ENCODE data around the gene CCDC74A.
"Not testable (repeated sequence)": the region's sequence is repeated elsewhere in the genome, so short reads cannot be mapped to it uniquely, and the experiment has no call there.

The CCDC74A gene

DNA sequence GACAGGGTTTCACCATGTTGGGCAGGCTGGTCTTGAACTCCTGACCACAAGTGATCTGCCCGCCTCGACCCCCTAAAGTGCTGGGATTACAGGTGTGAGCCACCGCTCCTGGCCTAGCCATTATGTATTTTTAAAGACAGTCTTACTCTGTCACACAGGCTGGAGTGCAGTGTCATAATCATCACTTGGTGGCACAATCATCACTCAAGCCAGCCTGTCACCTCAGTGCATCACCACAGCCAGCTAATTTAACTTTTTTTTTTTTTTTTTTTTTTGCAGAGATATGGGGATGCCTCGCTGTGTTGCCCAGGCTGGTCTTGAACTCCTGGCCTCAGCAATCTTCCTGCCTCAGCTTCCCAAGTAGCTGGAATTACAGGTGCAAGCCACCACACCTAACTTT, 24.1 kb upstream of the CCDC74A start:
- DNase-seq (ENCODE audit: low read depth), result not testable (repeated sequence)

DNA sequence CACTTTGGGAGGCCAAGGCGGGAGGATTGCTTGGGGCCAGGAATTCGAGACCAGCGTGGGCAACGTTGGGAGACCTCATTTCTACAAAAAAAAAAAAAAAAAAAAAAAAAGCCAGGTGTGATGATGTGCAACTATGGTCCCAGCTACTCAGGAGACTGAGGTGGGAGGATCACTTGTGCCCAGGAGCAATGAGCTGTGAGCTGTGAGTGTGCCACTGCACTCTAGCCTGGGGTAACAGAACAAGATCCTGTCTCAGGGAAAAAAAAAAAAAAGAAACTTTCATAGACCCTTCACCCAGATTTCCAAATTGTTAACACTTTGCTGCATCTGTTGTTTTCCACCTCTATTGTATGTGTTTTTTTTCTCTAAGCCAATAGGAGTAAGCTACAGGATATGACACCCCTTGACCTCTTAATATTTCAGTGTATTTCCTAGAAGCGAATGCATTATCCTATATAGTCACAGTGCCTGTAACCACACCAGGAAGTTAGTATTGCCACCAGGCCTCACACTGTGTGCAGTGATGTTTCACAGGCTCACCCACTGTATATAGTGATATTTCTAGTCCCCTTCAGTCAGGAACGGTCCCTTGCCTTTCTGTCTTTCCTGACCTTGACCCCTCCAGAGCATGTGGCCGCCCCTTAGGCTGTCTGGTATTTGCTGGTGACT, 23.5 kb upstream of the CCDC74A start:
- DNase-seq (ENCODE audit: low read depth), result not testable (repeated sequence)

DNA sequence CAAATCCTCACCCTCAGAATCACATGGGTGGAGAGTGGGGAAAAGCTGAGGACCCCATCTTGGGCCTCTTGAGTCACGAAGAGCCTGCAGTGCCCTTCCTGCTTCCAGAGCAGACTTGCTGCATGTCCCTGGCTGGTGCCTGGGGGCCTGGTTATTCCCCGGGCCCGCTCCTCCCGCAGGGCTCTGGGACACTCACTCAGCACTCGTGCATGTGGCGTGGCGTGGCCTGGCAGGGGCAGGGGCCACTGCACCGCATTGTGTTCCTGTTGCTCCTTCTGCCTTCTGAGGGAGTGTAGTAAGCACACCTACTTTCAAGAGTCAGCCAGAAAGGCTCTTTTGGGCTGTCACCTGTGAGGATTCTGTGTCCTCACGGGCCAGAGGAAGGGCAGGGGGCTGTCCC, 18.1 kb upstream of the CCDC74A start:
- no peak for DNase-seq (ENCODE audit: low read depth)

DNA sequence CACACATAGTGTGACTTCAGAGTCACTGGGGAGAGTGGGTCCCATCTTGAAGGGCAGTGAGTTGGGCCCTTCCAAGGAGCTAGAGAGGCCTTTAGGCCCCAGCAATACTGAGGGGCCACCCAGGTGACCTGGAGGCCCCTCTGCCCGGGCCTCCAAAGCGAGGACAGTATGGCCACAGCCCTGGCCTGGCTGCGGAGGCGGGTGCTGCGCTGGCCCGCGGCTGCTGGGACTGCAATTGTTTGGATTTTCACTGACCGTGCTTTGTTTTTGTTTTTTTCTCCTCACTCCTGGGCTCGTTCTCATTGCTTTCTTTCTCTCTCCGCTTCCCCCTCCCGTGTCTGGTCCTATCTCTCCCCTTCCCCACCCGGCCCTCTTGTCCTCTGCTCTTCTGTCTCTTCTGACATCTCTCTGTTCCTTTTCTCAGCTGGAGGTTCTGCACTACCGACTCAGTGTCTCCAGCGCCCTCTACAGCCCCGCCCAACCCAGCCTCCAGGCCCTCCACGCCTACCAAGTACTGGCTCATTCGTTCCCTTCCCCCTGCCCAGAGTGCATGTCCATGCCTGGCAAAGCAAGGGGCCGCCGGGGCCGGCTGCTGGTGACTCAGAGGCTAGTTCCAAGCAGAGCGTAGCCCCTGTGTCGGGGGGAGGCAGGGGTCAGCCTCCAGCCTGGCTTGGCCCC, 16.3 kb upstream of the CCDC74A start:
- not testable (repeated sequence) for DNase-seq (ENCODE audit: low read depth)

DNA sequence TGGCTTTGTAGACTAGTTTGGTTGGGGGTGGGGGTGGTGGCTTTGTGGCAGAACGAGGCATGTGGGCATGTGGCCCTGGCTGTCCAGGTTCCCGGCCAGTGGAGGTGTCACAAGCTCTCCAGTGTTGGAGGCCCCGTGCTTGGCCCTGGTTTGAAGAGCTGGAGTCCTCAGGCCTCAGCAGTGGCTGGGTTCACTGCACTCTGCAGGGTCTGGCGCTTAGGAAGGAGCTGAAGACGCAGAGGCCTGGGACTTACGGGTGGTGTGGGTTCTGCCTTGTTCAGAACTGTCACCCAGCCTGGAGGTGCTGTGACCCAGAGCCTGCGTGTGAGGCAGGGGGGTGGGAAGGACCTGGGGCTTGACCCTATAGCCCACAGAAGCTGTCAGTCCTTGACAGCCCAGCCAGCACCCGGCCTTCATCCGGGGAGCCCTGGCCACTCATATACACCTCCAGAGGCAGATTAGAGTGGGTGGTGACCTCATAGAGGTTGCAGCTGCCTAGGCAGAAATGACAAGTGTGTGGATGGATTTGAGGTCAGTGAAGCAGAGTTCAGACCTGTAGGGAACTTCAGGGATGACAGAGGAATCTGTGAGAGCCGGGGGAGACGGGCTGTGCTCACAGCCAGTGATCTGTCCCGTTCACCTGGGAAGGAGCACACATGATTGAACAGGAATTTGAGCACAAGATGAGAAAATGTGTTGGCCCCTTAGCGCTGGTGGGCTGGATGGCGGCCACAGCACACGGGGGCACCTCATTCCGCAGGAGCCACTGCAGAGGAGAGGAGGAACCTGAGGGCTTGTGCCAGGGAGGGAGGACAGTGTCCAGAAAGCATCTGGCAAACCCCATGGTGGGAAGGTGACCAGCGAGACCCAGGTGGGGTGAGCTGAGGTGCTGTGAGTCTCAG, 15.5 kb upstream of the CCDC74A start:
- not testable (repeated sequence) for DNase-seq (ENCODE audit: low read depth)

DNA sequence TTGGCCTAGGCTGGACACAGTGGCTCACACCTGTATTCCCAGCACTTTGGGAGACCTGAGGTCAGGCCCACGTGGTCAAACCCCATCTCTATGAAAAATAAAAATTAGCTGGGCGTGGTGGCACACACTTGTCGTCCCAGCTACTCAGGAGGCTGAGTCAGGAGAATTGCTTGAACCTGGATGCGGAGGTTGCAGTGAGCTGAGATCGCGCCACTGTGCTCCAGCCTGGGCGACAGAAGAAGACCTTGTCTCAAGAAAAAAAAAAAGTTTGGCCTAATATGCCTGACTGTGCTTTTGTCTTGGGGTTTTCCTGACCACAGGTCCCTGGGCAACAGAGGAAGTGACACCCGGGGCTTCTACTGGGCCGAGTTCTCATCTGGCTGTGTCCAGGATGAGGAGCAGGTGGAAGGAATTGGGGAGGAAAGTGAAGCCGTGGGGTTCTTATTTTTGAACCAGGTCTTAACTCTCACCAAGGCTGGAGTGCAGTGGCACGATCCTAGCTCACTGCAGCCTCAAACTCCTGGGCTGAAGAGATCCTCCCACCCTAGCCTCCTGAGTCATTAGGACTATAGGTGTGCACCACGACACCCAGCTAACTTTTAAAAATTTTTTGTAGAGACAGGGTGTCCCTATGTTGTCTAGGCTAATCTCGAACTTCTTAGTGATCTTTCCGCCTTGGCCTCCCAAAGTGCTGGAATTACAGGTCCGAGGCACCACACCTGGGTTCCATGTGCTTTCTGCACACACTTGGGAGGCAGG, 13.1 kb upstream of the CCDC74A start:
- DNase-seq (ENCODE audit: low read depth), result not testable (repeated sequence)

DNA sequence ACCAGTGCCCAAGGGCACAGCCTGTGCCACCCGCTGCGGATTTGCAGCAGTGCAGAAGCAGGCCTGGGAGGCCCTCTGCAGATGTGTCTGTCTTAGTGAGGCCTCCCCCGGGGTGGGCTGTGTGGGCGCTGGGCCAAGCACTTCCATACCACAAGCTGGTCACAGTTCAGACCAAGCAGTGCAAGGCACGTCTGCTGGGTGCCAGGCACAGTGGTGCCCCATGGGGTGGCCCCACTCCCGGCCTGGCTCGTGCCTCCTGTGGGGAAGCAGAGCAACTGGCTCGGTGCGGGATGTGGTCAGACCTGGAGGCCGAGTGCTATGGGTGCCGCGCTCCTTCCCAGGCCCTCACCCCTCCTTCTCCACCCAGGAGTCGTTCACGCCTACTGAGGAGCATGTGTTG, 12.5 kb upstream of the CCDC74A start:
- DNase-seq (ENCODE audit: low read depth), result not testable (repeated sequence)

DNA sequence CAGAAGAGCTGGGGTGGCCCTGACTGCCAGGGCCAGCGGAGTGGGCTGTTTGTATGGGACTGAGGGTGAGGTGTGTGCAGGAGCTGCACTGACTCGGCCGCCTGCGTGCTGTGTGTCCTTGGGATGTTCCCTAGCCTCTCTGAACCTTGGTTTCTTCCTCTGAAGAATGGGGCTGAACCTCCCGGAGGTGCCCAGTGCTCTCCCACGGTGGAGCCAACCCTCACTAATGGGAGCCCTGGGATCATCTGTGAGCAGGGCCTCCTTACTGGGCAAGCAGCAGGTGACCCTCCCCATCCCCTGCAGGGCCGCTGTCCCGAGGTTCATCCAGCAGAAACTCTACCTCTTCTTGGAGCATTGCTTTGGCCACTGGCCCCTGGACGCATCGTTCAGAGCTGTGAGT, 11.7 kb upstream of the CCDC74A start:
- no peak for DNase-seq (ENCODE audit: low read depth)

DNA sequence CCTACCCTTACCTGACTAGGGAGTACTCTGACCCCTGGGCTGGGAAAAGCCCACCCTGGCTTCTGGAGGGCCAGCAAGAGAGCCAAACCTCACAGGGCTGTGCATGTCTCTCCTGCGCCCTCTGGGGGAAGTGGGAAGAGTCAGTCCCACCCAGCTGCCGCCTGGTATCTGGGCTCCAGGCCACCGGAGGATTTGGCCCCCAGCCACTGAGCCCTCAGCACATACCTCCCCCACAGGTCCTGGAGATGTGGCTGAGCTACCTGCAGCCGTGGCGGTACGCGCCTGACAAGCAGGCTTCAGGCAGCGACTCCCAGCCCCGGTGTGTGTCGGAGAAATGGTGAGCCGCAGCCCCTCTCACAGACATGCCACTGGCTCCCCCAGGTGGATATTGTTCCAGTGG, 11.1 kb upstream of the CCDC74A start:
- DNase-seq (ENCODE audit: low read depth), result not testable (repeated sequence)

DNA sequence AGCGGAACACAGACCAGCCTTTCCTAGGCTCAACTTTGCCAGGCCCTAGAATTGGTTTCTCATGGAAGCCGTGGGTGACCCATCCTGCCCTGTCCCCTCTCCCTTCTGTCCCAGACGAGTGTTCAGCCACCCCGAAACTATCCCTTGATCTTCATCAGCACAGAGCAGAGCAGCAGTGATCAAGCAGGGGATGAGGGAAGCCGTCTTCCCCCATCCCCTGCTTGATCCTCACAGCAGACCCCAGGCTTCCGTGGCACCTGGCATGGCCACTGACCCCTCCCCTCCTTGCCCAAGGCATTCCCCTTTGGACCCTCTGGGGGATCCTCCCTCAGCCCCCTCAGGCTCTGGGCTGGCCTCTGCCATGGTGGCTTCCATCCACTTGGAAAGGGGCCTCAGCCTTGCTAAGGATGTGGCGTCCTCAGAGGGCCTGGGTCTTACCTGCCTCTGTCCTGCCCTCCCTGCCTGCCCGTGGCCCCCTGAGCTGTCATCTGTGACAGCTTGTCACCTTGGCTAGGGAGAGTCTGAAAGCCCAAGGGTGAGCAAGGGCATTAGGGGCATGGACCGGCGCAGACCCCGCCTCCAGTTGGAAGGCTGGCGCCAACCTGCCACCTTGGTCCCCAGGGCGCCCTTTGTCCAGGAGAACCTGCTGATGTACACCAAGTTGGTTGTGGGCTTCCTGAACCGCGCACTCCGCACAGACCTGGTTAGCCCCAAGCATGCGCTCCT, 10.4 kb upstream of the CCDC74A start:
- DNase-seq (ENCODE audit: low read depth), result no peak

DNA sequence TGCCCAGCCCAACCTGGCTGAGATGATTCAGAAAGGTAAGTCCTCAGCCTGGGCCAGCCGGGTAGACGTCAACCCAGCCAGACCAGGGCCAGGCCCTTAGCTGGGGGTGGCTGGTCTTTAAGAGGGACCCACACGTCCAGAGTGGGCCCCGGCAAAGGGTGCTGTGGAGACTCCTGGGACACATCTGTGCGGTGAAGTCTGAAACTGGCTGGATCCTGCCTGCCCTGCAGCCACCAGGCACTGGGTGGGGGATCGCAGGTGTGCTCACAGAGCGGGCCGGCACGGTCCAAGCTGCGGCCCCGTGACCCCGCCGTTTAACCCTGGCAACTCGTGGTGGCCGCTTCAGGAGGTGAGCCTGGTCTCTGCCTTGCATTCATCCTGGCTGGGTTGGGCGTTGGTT, 9.8 kb upstream of the CCDC74A start:
- DNase-seq (ENCODE audit: low read depth), result not testable (repeated sequence)

DNA sequence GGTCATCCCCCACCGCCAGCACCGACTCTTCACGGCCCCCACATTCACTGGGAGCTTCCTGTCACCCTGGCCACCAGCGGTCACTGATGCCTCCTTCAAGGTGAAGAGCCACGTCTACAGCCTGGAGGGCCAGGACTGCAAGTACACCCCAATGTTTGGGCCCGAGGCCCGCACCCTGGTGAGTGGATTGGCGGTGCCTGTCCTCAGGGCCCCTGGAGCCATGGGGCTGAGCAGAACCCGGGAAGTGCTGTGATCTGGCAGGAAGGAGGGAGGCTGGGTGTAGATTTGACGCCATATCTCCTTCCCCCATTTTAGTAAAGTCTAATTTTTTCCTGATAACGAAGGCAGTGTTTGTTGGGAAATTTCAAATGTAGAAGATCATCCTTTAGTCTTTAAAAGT, 9.2 kb upstream of the CCDC74A start:
- DNase-seq (ENCODE audit: low read depth), result not testable (repeated sequence)

DNA sequence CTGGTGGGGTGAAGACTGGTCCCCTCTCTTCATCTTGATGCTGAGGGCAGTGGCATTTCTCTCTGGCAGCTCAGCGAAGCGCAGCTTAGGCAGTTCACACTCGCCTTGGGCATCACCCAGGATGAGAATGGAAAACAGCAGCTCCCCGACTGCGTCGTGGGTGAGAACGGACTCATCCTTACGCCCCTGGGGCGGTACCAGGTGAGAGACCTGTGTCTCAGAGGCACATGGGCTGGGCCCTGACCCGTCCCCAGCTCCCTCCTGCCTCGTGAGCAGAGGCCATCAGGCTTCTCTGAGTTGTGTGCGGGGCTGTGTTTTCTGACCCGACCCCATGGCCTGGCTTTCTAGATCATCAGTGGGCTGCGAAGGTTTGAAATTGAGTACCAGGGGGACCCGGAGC, 8.2 kb upstream of the CCDC74A start:
- no peak for DNase-seq (ENCODE audit: low read depth)

DNA sequence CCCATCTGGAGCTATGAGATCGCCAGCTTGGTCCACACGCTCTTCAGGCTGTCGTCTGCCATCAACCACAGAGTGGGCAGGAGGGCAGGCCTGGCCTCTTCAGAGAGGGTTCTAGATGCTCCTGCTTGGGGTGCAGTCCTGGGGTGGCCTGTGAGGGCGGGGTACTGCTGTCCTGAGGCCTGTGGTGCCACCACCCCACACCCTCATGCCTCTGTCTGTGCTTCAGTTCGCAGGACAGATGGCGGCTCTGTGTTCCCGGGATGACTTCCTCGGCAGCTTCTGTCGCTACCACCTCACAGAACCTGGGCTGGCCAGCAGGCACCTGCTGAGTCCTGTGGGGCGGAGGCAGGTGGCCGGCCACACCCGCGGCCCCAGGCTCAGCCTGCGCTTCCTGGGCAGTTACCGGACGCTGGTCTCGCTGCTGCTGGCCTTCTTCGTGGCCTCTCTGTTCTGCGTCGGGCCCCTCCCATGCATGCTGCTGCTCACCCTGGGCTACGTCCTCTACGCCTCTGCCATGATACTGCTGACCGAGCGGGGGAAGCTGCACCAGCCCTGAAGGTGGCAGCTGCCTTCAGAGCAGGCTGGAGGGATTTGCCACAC, 7.7 kb upstream of the CCDC74A start:
- DNase-seq (ENCODE audit: low read depth), result not testable (repeated sequence)

DNA sequence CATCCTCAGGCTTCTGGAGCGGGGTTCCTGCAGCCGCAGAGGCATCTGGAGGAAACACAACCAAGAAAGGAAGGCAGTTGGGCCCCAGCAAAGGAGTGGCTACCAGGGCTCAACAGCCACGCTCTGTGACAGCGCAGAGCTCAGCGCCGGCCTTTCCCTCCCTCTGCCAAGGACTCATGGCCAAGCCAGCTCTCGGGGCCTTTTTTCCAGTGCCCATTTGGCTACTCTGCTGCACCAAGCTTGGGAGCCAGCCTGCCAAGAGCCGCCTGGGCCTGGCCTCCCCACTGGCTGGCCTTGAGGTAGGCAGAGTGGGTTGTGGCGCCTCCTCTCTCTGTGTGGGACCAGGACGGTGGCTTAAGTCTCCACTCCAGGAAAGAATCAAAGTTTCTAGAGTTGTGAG, 7.2 kb upstream of the CCDC74A start:
- no peak for DNase-seq (ENCODE audit: low read depth)

DNA sequence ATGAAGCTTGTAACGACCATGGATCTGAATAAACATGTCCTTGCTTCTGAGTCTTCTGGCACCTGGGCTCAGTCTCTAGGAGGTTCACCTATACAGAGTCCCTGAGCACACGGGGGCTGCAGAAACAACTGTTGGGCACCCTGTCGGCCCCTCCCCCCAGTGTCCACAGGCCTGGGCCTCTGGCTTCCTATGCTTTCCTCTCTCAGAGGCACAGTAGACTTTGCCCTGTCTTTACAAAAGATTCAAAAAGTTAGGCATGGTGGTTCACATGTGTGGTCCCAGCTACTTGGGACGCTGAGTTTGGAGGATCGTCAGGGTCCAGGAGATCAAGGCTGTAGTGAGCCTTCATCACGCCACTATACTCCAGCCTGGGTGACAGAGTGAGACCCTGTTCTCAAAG, 6.2 kb upstream of the CCDC74A start:
- DNase-seq (ENCODE audit: low read depth), result not testable (repeated sequence)

DNA sequence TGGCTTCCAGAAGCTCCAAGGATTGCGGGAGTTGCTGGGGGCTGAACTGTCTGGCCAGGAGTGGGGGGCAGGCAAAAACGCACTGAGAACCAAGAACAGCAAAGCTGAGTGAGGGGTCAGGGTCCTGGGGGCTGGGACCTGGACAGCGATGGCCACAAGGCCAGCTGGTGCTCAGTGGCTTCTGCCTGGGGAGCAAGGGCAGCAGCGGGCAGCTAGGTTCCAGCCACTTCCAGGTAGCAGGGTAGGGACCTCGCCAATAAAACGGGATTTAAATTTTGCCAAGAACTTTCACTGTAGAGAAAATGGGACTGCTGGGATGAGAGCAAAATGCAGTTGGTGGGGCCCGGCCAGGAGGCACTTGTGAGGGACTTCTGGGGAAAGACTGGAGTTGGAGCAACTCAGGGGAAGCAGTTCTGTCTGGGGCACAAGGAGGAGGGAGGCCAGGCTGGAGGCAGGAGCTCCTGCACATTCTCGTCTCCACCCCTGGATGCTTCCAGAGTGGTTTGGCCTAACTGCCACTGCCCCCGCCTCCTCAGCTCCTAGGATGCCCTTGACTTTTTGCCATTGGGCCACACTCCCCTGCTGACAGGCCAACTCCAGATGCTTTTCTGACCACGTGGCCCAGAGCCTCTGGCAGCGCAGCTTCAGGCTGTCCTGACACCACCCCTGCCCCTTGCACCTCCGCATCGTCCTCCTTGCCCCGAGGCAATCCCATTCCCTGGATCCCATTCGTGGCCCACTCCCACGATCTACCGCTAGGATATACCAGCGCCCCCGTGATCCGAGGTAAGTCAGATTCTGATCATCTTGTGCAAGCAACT, 5.5 kb upstream of the CCDC74A start:
- DNase-seq (ENCODE audit: low read depth), result no peak

DNA sequence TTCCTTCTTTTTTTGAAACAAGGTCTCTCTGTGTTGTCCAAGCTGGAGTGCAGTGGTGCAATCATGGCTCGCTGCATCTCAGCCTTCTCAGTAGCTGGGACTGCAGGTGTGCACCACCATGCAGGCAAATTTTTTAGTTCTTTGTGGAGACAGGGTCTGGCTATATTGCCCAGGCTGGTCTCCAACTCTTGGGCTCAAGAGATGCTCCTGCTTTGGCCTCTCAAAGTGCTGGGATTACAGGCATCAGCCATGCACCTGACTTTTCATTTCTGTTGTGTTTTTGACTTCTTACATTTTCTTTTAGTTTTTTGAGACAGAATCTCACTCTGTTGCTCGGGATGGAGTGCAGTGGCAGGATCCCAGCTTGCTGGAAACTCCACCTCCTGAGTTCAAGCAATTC, 2.4 kb upstream of the CCDC74A start:
- DNase-seq (ENCODE audit: low read depth), result not testable (repeated sequence)

DNA sequence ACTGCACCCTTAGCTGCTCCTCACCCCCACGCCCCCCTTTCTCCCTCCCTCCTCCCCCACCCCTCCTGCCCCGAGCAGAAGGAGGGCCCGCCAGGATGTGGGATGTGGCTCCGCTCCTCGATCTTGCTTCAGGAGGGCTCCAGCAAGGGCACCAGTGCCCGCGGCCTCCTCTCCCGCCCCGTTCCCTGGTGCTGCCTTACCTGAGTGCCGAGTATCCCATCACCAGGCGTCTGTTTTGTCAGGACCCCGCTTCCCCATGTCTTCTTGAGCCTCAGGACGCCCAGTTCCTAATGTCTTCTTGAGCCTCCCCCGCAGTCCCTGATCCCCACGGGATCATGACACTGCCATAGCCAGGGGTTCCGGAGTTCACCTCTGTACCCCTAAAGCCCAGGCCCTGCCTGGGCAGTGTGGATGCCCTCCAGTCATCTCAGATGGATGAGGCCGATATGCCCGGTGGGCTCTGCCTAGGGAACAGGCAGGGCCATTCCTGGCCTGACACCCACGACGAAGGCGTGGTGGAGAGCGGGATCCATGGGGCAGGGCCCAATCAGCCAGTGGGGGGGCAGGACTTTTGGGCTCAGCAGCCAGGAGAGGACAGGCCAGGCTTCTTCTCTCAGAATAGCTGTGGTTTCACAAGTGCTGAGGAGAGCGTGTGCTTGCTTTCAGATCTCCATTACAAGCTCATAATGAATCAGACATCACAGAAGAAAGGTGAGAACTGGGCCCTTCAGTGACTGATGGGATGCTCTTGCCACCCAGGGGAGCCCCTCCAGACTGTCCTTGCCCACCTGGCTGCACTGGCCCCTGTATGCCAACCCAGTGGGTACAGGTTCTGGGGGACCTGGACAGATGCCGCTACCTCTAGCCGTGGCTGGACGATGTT, 1.5 kb downstream of the CCDC74A start:
- DNase-seq (ENCODE audit: low read depth), result not testable (repeated sequence)

All from stimulated activated CD4-positive, alpha-beta T cell treated with anti-CD3 and anti-CD28 coated beads, Interleukin-2, amount 100 ng/mL, for 4 hours (primary cell).